ENCODE measurements around the gene ZGPAT.

ZGPAT gene

DNA sequence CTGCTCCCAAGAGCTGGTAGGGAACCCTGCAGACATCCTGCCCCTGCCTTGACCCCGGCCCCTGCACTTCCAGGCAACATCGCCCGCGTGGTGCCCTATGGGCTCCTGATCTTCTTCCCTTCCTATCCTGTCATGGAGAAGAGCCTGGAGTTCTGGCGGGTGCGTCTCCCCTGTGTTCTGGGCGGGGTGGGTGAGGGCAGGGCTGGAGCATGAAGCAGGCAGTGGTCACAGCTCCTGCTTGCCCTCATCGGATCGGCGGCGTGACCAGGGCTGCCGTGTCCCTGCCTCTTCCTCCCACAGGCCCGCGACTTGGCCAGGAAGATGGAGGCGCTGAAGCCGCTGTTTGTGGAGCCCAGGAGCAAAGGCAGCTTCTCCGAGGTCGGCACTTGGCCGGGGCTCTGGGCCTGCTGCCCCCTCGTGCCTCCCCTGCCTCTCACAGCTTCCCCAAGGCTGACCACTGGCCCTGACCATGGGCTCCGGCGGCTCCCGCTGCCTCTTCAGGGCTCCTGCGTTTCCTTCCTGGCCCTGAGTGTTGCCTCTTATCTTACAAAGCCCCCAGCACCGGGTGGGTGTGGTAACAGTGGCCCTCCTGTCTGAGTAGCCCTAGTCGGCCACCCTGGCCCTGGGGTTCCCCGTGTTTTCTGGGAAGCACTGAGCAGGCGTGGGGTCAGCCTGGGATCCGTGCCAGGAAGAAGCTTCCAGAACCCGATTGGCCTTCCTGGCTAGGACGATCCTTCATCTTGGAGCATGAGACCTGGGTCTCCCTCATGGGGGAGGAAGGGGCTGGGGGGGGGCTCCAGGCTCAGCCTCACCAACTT lies 19.4 kb upstream of the ZGPAT start:
- Histone ChIP-seq H3K27ac (ENCODE audit: low read depth, low read length) (peak overlapping the region; percentile 95), H3K36me3 (ENCODE audit: insufficient read depth, low read length) (peaks cover under 1% of the 10 kb centered on the region; the same call in 1 of the 2 replicates), H3K27me3 (ENCODE audit: insufficient read depth, low read length) (no peaks in the 10 kb centered on the region), H3K79me2 (ENCODE audit: control insufficient read depth, insufficient read depth, low read length, unreplicated experiment) (no peaks in the 10 kb centered on the region), H3K4me3 (ENCODE audit: low read depth, low read length) (no peak overlapping the region), H2AFZ (ENCODE audit: low read length, unreplicated experiment) (no peak overlapping the region), H3K4me1 (ENCODE audit: control insufficient read depth, insufficient read depth, low read length, unreplicated experiment) (peaks cover 31% of the 10 kb centered on the region)

DNA sequence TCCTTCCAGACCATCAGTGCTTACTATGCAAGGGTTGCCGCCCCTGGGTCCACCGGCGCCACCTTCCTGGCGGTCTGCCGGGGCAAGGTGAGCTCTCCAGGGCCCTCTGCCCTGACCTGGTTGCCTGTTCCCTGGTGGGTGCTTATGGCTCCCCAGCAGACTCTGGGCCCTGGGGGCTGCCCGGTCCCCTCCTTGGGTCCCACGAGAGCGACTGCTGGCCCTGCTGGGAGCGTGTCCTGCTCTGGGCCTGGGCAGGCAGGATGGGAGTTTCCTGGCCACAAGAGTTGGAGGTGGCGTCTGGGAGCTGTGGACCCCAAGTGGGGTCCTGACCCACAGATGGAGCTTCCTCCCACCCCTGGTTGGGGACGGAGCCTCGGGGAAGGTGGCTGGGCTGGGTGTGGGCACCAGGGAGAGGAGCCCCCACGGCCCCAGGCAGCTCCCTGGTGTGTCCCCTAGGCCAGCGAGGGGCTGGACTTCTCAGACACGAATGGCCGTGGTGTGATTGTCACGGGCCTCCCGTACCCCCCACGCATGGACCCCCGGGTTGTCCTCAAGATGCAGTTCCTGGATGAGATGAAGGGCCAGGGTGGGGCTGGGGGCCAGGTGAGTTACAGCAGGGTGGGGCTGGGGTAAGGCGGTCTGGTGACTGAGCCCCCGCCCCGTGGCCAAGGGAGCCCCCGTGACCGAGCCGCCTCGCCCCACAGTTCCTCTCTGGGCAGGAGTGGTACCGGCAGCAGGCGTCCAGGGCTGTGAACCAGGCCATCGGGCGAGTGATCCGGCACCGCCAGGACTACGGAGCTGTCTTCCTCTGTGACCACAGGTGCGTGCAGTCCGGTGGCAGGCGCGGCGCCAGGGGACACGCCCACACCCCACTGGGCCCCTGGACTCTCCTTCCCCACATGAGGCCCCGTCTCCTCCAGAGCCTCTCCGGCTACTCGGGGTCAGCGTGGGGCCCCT lies 18.5 kb upstream of the ZGPAT start:
- Histone ChIP-seq H3K27me3 (ENCODE audit: insufficient read depth, low read length) (no peaks in the 10 kb centered on the region), H3K79me2 (ENCODE audit: control insufficient read depth, insufficient read depth, low read length, unreplicated experiment) (no peaks in the 10 kb centered on the region), H3K4me1 (ENCODE audit: control insufficient read depth, insufficient read depth, low read length, unreplicated experiment) (peaks cover 28% of the 10 kb centered on the region), H3K27ac (ENCODE audit: low read depth, low read length) (no peak overlapping the region), H2AFZ (ENCODE audit: low read length, unreplicated experiment) (no peak overlapping the region), H3K4me3 (ENCODE audit: low read depth, low read length) (no peak overlapping the region), H3K36me3 (ENCODE audit: insufficient read depth, low read length) (peaks cover 3% of the 10 kb centered on the region; the same call in 1 of the 2 replicates)

DNA sequence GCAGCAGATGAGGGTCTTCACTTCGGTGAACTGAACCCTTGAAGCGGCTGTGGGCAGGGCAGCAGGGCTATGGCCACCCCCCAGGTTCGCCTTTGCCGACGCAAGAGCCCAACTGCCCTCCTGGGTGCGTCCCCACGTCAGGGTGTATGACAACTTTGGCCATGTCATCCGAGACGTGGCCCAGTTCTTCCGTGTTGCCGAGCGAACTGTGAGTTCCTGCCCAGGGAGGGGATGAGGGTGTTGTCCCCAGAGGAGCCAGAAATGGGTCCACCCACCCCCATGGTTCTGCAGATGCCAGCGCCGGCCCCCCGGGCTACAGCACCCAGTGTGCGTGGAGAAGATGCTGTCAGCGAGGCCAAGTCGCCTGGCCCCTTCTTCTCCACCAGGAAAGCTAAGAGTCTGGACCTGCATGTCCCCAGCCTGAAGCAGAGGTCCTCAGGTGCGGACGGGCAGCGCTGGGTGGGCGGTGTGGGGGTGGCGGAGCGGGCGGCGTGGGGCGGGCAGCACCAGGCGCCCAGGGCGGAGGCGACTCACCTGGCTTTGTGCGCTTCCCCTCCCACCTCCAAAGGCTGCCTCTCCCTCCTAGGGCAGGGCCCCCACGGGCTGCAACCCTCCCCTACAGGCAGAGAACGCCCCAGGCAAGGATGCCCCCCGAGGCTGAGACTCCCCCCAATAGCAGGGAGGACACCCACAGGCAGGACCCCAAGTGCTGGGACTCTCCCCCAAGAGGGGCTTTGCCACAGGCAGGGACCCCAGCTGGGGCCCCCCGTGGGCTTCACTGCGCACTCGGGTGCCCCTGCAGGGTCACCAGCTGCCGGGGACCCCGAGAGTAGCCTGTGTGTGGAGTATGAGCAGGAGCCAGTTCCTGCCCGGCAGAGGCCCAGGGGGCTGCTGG lies 17.6 kb upstream of the ZGPAT start:
- Histone ChIP-seq H3K27ac (ENCODE audit: low read depth, low read length) (no peak overlapping the region), H3K79me2 (ENCODE audit: control insufficient read depth, insufficient read depth, low read length, unreplicated experiment) (no peaks in the 10 kb centered on the region), H2AFZ (ENCODE audit: low read length, unreplicated experiment) (no peak overlapping the region), H3K4me1 (ENCODE audit: control insufficient read depth, insufficient read depth, low read length, unreplicated experiment) (peaks cover 28% of the 10 kb centered on the region), H3K27me3 (ENCODE audit: insufficient read depth, low read length) (no peaks in the 10 kb centered on the region), H3K36me3 (ENCODE audit: insufficient read depth, low read length) (peaks cover 6% of the 10 kb centered on the region; the same call in 1 of the 2 replicates), H3K4me3 (ENCODE audit: low read depth, low read length) (no peak overlapping the region)

DNA sequence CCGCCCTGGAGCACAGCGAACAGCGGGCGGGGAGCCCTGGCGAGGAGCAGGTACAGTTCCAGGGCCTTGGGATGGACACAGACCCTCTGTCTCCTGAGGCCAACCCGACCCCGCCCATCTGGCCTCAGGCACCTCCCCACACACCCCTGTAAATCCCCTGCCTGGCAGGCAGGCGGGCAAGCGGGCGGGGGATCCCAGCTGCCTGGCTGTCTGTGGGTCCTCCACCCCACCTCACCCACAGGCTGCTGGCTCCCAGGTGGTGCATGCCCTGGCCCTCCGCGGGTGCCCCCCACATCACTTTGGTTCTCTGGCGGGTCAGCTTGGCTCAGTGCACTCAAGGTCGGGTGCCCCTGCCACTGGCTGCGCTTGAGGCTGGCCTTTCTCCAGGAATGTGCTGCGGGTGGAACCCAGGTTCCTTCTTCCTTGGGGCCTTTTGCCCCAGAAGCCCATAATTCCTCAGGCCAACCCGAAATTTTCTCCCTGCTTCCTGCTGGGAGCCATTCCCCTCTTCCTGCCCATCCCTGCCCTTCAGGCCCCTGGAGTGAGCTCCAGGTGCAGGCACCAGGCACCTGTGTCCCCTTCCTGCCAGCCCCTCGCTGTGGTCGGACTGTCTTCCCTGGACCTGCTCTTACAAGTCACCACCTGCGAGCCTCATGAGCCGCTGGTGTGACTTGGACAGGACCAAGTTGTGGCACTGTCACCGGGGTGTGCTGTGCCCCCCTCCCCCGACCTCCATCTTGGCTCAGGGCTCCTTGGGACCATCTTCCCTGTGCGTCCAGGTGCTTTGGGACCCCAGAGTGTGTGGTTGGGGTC lies 16.7 kb upstream of the ZGPAT start:
- Histone ChIP-seq H3K4me3 (ENCODE audit: low read depth, low read length) (no peak overlapping the region), H3K27me3 (ENCODE audit: insufficient read depth, low read length) (no peaks in the 10 kb centered on the region), H3K79me2 (ENCODE audit: control insufficient read depth, insufficient read depth, low read length, unreplicated experiment) (no peaks in the 10 kb centered on the region), H3K4me1 (ENCODE audit: control insufficient read depth, insufficient read depth, low read length, unreplicated experiment) (peaks cover 23% of the 10 kb centered on the region), H3K36me3 (ENCODE audit: insufficient read depth, low read length) (peaks cover 6% of the 10 kb centered on the region; the same call in 1 of the 2 replicates), H3K27ac (ENCODE audit: low read depth, low read length) (no peak overlapping the region), H2AFZ (ENCODE audit: low read length, unreplicated experiment) (no peak overlapping the region)

DNA sequence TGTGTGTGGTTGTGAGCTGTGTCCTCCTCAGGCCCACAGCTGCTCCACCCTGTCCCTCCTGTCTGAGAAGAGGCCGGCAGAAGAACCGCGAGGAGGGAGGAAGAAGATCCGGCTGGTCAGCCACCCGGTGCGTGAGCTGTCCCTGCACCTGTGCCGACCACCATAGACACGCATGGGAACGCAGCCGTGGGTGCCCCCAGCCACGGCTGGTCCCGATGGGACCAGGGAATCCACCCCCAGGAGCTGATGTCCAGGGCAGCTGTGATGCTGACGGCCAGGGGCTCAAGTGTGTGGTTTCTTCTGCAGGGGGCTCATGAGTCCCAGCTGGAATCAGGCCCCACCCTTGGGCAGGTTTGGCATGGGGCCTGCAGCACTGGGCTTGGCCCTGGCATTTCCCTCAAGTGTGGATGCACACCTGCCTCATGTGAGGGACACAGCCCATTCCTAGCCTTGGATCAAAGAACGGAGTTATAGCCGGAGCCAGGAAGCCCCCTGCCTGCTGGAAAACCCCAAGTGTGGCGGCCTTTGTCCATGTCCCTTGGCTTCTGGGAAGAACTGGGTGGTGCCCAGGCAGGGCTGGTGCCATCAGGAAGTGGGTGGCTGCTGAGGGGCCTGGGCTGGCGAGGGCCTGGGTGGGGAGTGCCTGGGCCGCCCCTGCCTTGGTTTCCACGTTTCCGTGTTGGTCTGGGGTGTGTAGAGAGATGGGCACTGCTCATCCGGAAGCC lies 16.0 kb upstream of the ZGPAT start:
- Histone ChIP-seq H3K36me3 (ENCODE audit: insufficient read depth, low read length) (peaks cover 6% of the 10 kb centered on the region; the same call in 1 of the 2 replicates), H3K79me2 (ENCODE audit: control insufficient read depth, insufficient read depth, low read length, unreplicated experiment) (no peaks in the 10 kb centered on the region), H3K27me3 (ENCODE audit: insufficient read depth, low read length) (no peaks in the 10 kb centered on the region), H3K4me3 (ENCODE audit: low read depth, low read length) (no peak overlapping the region), H3K27ac (ENCODE audit: low read depth, low read length) (no peak overlapping the region), H3K4me1 (ENCODE audit: control insufficient read depth, insufficient read depth, low read length, unreplicated experiment) (peaks cover 15% of the 10 kb centered on the region), H2AFZ (ENCODE audit: low read length, unreplicated experiment) (no peak overlapping the region)

DNA sequence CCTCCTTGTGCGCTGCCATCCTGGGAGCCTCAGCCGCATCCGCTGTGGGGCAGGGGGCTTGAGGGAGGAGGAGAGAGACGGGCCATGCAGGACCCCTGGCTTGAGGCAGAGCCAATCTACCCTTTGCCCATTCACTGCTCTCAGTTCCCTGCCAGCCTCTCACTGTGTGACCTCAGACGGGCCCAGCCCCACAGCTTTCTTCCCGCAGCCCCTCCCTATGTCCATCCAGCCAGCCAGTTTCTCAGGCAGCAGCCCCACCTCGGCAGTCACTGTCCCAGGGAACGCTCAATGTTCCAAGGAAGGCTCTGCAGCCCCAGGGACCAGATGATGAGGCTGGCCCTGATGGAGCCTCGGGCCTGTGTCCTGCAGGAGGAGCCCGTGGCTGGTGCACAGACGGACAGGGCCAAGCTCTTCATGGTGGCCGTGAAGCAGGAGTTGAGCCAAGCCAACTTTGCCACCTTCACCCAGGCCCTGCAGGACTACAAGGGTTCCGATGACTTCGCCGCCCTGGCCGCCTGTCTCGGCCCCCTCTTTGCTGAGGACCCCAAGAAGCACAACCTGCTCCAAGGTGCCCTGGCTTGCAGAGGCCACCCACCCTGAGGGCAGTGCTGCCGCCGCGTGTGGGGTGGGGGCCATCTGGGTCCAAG lies 15.3 kb upstream of the ZGPAT start:
- H3K79me2 ChIP-seq (ENCODE audit: control insufficient read depth, insufficient read depth, low read length, unreplicated experiment), result no peaks in the 10 kb centered on the region
- H3K4me1 ChIP-seq (ENCODE audit: control insufficient read depth, insufficient read depth, low read length, unreplicated experiment), result peaks cover 12% of the 10 kb centered on the region
- H3K4me3 ChIP-seq (ENCODE audit: low read depth, low read length), result no peak overlapping the region
- no peak overlapping the region for H2AFZ ChIP-seq (ENCODE audit: low read length, unreplicated experiment)
- no peak overlapping the region for H3K27ac ChIP-seq (ENCODE audit: low read depth, low read length)
- H3K36me3 ChIP-seq (ENCODE audit: insufficient read depth, low read length), result peaks cover 8% of the 10 kb centered on the region; the same call in 1 of the 2 replicates
- no peaks in the 10 kb centered on the region for H3K27me3 ChIP-seq (ENCODE audit: insufficient read depth, low read length)

DNA sequence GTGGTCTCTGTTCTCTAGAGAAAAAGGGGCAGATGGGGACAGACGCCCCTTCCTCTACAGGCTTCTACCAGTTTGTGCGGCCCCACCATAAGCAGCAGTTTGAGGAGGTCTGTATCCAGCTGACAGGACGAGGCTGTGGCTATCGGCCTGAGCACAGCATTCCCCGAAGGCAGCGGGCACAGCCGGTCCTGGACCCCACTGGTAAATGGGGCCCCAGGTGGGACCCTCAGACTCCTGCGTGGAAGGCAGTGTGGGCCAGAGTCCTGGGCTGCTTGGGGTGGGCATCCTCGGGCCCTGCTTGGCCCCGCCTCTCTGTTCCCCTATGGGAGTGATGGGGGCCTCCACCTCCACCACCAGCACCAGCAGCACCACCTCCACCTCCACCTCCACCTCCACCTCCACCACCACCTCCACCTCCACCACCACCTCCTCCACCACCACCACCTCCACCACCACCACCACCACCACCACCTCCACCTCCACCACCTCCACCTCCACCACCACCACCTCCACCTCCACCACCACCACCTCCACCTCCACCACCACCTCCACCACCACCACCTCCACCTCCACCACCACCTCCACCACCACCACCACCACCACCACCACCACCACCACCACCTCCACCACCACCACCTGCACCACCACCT lies 14.6 kb upstream of the ZGPAT start:
- H3K36me3 ChIP-seq (ENCODE audit: insufficient read depth, low read length), result peaks cover 8% of the 10 kb centered on the region; the same call in 1 of the 2 replicates
- no peak overlapping the region for H2AFZ ChIP-seq (ENCODE audit: low read length, unreplicated experiment)
- H3K27ac ChIP-seq (ENCODE audit: low read depth, low read length), result no peak overlapping the region
- no peaks in the 10 kb centered on the region for H3K27me3 ChIP-seq (ENCODE audit: insufficient read depth, low read length)
- peaks cover 12% of the 10 kb centered on the region for H3K4me1 ChIP-seq (ENCODE audit: control insufficient read depth, insufficient read depth, low read length, unreplicated experiment)
- no peak overlapping the region for H3K4me3 ChIP-seq (ENCODE audit: low read depth, low read length)
- H3K79me2 ChIP-seq (ENCODE audit: control insufficient read depth, insufficient read depth, low read length, unreplicated experiment), result no peaks in the 10 kb centered on the region

DNA sequence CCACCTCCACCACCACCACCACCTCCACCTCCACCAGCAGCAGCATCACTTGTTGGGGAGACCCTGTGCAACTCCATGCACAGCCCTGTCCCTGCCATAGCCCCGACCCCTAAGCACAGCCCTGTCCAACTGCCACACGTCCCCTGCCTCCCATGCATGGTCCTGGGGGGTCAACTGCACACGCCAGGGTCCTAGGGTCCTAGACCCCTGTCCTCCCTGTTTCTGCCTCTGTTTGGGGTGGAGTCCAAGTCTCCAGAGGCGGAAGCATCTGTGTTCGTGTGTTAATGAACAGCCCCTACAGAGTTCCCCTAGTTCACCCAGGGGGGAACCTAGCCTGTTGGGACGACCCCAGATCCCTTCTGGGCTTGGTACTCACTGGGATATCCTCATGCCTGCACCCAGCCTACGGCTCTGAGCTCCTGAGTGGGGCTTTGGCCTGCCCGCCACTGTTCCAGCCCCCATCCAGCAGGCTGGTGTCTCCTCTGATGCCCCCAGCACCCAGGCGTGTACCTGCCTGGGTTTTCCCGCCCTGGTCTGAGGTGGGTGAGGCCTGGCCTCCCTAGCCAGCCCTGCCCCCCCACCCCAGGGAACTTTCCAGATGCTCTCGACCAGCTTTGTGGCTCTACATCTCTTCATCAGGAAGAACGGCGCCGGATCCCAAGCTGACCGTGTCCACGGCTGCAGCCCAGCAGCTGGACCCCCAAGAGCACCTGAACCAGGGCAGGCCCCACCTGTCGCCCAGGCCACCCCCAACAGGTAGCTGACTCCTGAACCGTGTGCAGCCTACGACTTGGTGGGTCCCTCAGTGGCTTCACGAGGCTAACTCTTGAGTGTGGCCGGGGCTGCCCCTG lies 13.9 kb upstream of the ZGPAT start:
- no peaks in the 10 kb centered on the region for H3K79me2 ChIP-seq (ENCODE audit: control insufficient read depth, insufficient read depth, low read length, unreplicated experiment)
- no peak overlapping the region for H2AFZ ChIP-seq (ENCODE audit: low read length, unreplicated experiment)
- H3K36me3 ChIP-seq (ENCODE audit: insufficient read depth, low read length), result peaks cover 8% of the 10 kb centered on the region; the same call in 1 of the 2 replicates
- H3K27ac ChIP-seq (ENCODE audit: low read depth, low read length), result no peak overlapping the region
- H3K27me3 ChIP-seq (ENCODE audit: insufficient read depth, low read length), result no peaks in the 10 kb centered on the region
- H3K4me1 ChIP-seq (ENCODE audit: control insufficient read depth, insufficient read depth, low read length, unreplicated experiment), result peaks cover 18% of the 10 kb centered on the region
- no peak overlapping the region for H3K4me3 ChIP-seq (ENCODE audit: low read depth, low read length)
